B cell (primary cell): ENCODE data around the gene ERP44. TPM values are rescaled to one million over a fixed set of nuclear protein-coding genes. Genes with fewer than 3 reads are reported as not detected.
"Not testable (repeated sequence)": the region's sequence is repeated elsewhere in the genome, so short reads cannot be mapped to it uniquely, and the experiment has no call there.

ENCODE experiments used
- ATAC-seq: fragments of 200-7000 bp; cut with Tn5 transposase; one replicate; pipeline ENCODE4 v1.10.0; 2021; ENCODE audit warnings: low read depth, mild to moderate bottlenecking, moderate number of reproducible peaks, moderate library complexity
- CTCF ChIA-PET: fragments of 350-600 bp; sonication (Branson Sonifier 250); formaldehyde crosslinking; loops from one replicate; lab custom pipeline; 2021; ENCODE audit warnings: antibody characterized with exemption, inconsistent platforms; lab: Charles Lee
- POLR2A ChIA-PET: fragments of 350-600 bp; sonication (Branson Sonifier 250); formaldehyde crosslinking; loops from one replicate; lab custom pipeline; 2021; ENCODE audit warnings: antibody characterized with exemption; lab: Charles Lee
- DNase-seq: peaks from one replicate; pipeline ENCODE4 v3.0.0; 2013
- H2AFZ ChIP-seq: 2 replicates; pipeline ENCODE4 v1.6.1; 2012; ENCODE audit warnings: mild to moderate bottlenecking, low read depth, low read length; ENCODE audit not compliant: insufficient read depth, poor library complexity, severe bottlenecking
- H3K27ac ChIP-seq, 2 donors: 1 replicate in 1 of 2; 2 replicates in 1 of 2; pipeline ENCODE4 v1.5.1; 2012 to 2013; ENCODE audit warnings: low read length in 2 of 2, mild to moderate bottlenecking in 2 of 2, moderate library complexity in 1 of 2
- H3K27me3 ChIP-seq, 4 experiments: fragments of 200-600 bp in 1 of 4; sonication (generic) in 1 of 4; replicated peaks in 1 of 4; 1 replicate in 2 of 4; 2 replicates in 2 of 4; pipeline versions ENCODE4 v1.6.1 to v1.7.0; 2013 to 2016; ENCODE audit warnings: low read length in 3 of 4, mild to moderate bottlenecking in 2 of 4, mixed read lengths in 1 of 4, moderate library complexity in 1 of 4; ENCODE audit not compliant: insufficient read depth in 4 of 4, control insufficient read depth in 3 of 4; ENCODE audit errors: control extremely low read depth in 1 of 4
- H3K36me3 ChIP-seq, 2 experiments: replicated peaks in 1 of 2; 1 replicate in 1 of 2; 2 replicates in 1 of 2; pipeline versions ENCODE4 v1.6.1 to v1.7.1; 2013; ENCODE audit warnings: low read length in 1 of 2; ENCODE audit not compliant: insufficient read depth in 2 of 2, control insufficient read depth in 1 of 2; ENCODE audit errors: control extremely low read depth in 1 of 2, extremely low read depth in 1 of 2
- H3K4me1 ChIP-seq, 2 donors: fragments of 200-600 bp in 1 of 2; sonication (generic) in 1 of 2; 1 replicate in 1 of 2; 2 replicates in 1 of 2; pipeline versions ENCODE4 v1.5.1 to v1.6.1; 2013 to 2017; ENCODE audit warnings: low read length in 2 of 2; ENCODE audit not compliant: control insufficient read depth in 2 of 2, insufficient read depth in 2 of 2
- H3K4me2 ChIP-seq: replicated peaks from 2 replicates; pipeline ENCODE3; 2012; ENCODE audit warnings: mild to moderate bottlenecking, low read depth, low read length; ENCODE audit not compliant: poor library complexity, severe bottlenecking
- H3K4me3 ChIP-seq, 5 experiments: fragments of 200-600 bp in 1 of 5; sonication (generic) in 1 of 5; 1 replicate in 3 of 5; 2 replicates in 2 of 5; pipeline versions ENCODE4 v1.5.1 to v1.7.0; 2011 to 2016; ENCODE audit warnings: low read length in 4 of 5, mild to moderate bottlenecking in 4 of 5, low read depth in 2 of 5, control low read depth in 1 of 5, moderate library complexity in 1 of 5; ENCODE audit not compliant: insufficient read depth in 1 of 5; ENCODE audit errors: control extremely low read depth in 1 of 5, extremely low read depth in 1 of 5
- H3K79me2 ChIP-seq: fragments of 200-600 bp; sonication (generic); one replicate; pipeline ENCODE4 v1.6.0; 2016; ENCODE audit warnings: low read length; ENCODE audit not compliant: control insufficient read depth, insufficient read depth
- H3K9ac ChIP-seq: fragments of 200-600 bp; sonication (generic); 2 replicates; pipeline ENCODE4 v1.6.1; 2017; ENCODE audit warnings: mild to moderate bottlenecking, low read length, moderate library complexity
- H3K9me3 ChIP-seq, 3 donors: one replicate each; pipeline versions ENCODE4 v1.6.1 to v1.7.1; 2013; ENCODE audit warnings: low read length in 2 of 3; ENCODE audit not compliant: control insufficient read depth in 2 of 3, insufficient read depth in 1 of 3; ENCODE audit errors: control extremely low read depth in 1 of 3
- H4K20me1 ChIP-seq: 2 replicates; pipeline ENCODE4 v1.6.0; 2012; ENCODE audit warnings: mild to moderate bottlenecking, low read length; ENCODE audit not compliant: insufficient read depth, control insufficient read depth, poor library complexity, severe bottlenecking
- H3K27ac Mint-ChIP-seq: one replicate; pipeline ENCODE4 v1.8.0; 2021; ENCODE audit warnings: mixed read lengths
- H3K27me3 Mint-ChIP-seq: one replicate; pipeline ENCODE4 v1.8.0; 2021; ENCODE audit warnings: mixed read lengths
- H3K4me1 Mint-ChIP-seq: one replicate; pipeline ENCODE4 v1.8.0; 2021; ENCODE audit warnings: mixed read lengths
- H3K4me3 Mint-ChIP-seq: one replicate; pipeline ENCODE4 v1.8.0; 2021; ENCODE audit warnings: mixed read lengths
- H3K9me3 Mint-ChIP-seq: one replicate; pipeline ENCODE4 v1.8.0; 2022; ENCODE audit warnings: mixed read lengths; ENCODE audit not compliant: insufficient read depth
- WGBS: methylation state at CpG from one replicate; pipeline ENCODE4 v1.1.5; 2013; ENCODE audit warnings: missing lambda C conversion rate; ENCODE audit not compliant: insufficient coverage; 5-methylcytosine and 5-hydroxymethylcytosine counted together
- intact Hi-C: fragments of 100-400 bp; cut with micrococcal nuclease; formaldehyde crosslinking; loops from one replicate; pipeline ENCODE4 v1.10.0; 2022
- polyA plus RNA-seq: library from polyadenylated mRNA; depleted of rRNA; stranded (reverse); fragments of >200 nt; gene quantifications from 2 replicates; pipeline ENCODE4 v1.2.3, GENCODE V29; 2012
- total RNA-seq, 2 donors: library from RNA; stranded (reverse); fragments of 120-200 nt in 1 of 2; gene quantifications; 1 replicate in 1 of 2; 2 replicates in 1 of 2; pipeline versions ENCODE4 v1.2.3 to v1.2.4, GENCODE V29; 2013 to 2022

Gene ERP44
- total and polyA plus RNA-seq, 2 donors (not counting 1 experiment from before 2014, with no cell fraction given) = 10.5 to 18.4 TPM

GRCh38 chr9:100141862-100142261, 43.1 kb upstream of the ERP44 start:
- H3K36me3 ChIP-seq, H3K9ac ChIP-seq, H3K9me3 ChIP-seq, H3K27me3 ChIP-seq, intact Hi-C loops, H3K27ac Mint-ChIP-seq, H3K4me3 Mint-ChIP-seq, H3K4me1 ChIP-seq, H3K9me3 Mint-ChIP-seq, ATAC-seq, H3K4me2 ChIP-seq, H2AFZ ChIP-seq, H3K4me3 ChIP-seq, CTCF ChIA-PET, H3K27ac ChIP-seq, POLR2A ChIA-PET, H3K79me2 ChIP-seq, H4K20me1 ChIP-seq, DNase-seq, H3K27me3 Mint-ChIP-seq, H3K4me1 Mint-ChIP-seq: not testable (repeated sequence)
- WGBS = 100% methylated on average over 8 of the region's 9 CpGs

- H2AFZ ChIP-seq, H3K9me3 ChIP-seq, ATAC-seq, CTCF ChIA-PET, H3K4me1 ChIP-seq, H3K4me2 ChIP-seq, H3K79me2 ChIP-seq, intact Hi-C loops, H4K20me1 ChIP-seq, H3K27me3 ChIP-seq, H3K9ac ChIP-seq, H3K27me3 Mint-ChIP-seq, H3K36me3 ChIP-seq, H3K27ac Mint-ChIP-seq, H3K9me3 Mint-ChIP-seq, H3K4me3 ChIP-seq, H3K4me3 Mint-ChIP-seq, DNase-seq, H3K27ac ChIP-seq, H3K4me1 Mint-ChIP-seq, POLR2A ChIA-PET: not testable (repeated sequence)
- 100% methylated on average over 2 of the region's 6 CpGs for WGBS
Observed at GRCh38 chr9:100140303-100140702, 41.5 kb upstream of the ERP44 start.

GRCh38 chr9:100136799-100137198, 38.0 kb upstream of the ERP44 start:
- POLR2A ChIA-PET, H3K27me3 Mint-ChIP-seq, H3K9ac ChIP-seq, ATAC-seq, H4K20me1 ChIP-seq, H3K36me3 ChIP-seq, H3K4me3 ChIP-seq, H3K4me3 Mint-ChIP-seq, DNase-seq, H3K4me1 Mint-ChIP-seq, H2AFZ ChIP-seq, H3K27ac ChIP-seq, H3K27me3 ChIP-seq, H3K9me3 Mint-ChIP-seq, H3K4me1 ChIP-seq, H3K27ac Mint-ChIP-seq, CTCF ChIA-PET, H3K4me2 ChIP-seq, H3K9me3 ChIP-seq, H3K79me2 ChIP-seq: not testable (repeated sequence)
- intact Hi-C loops = loop anchor here (10.0 kb wide), 1 partner anchor 112 kb away; no protein-coding TSS in a partner anchor
- 87% methylated on average over 5 of the region's 5 CpGs for WGBS
